Testis (tissue), 3 donors: ENCODE results near the gene HS2ST1. TPM values are rescaled to one million over a fixed set of nuclear protein-coding genes. Genes with fewer than 3 reads are reported as not detected.
"Not testable (repeated sequence)": the region's sequence is repeated elsewhere in the genome, so short reads cannot be mapped to it uniquely, and the experiment has no call there.

Experiments used
- DNase-seq: peaks from one replicate; pipeline ENCODE4 v3.0.0-alpha.2; 2019
- H3K27ac ChIP-seq, 2 donors: fragments of 200-600 bp; sonication (generic); one replicate each; pipeline ENCODE4 v1.5.1; 2019
- H3K27me3 ChIP-seq: fragments of 200-600 bp; sonication (generic); one replicate; pipeline ENCODE4 v1.5.1; 2019
- H3K36me3 ChIP-seq: fragments of 200-600 bp; sonication (generic); one replicate; pipeline ENCODE4 v1.5.1; 2017; ENCODE audit warnings: low read depth; ENCODE audit errors: missing control alignments
- H3K4me1 ChIP-seq: fragments of 200-600 bp; sonication (generic); one replicate; pipeline ENCODE4 v1.5.1; 2019
- H3K4me3 ChIP-seq, 2 donors: fragments of 200-600 bp; sonication (generic); one replicate each; pipeline ENCODE4 v1.5.1; 2017 to 2019
- H3K9me3 ChIP-seq: fragments of 200-600 bp; sonication (generic); one replicate; pipeline ENCODE4 v1.5.1; 2017
- CTCF ChIP-seq, 3 experiments: fragments of 450-650 bp in 2 of 3; fragments of 200-600 bp in 1 of 3; sonication (generic) in 1 of 3; IDR thresholded peaks; one replicate each; pipeline ENCODE4 v1.5.1; 2016 to 2019; ENCODE audit warnings: antibody characterized with exemption in 3 of 3, mild to moderate bottlenecking in 2 of 3, moderate library complexity in 1 of 3
- POLR2A ChIP-seq: fragments of 450-650 bp; IDR thresholded peaks from one replicate; pipeline ENCODE4 v1.6.1; 2017; ENCODE audit warnings: antibody characterized with exemption, mild to moderate bottlenecking, moderate library complexity
- WGBS, 2 donors: methylation state at CpG; one replicate each; pipeline ENCODE4 v1.1.5; 2018; 5-methylcytosine and 5-hydroxymethylcytosine counted together
- intact Hi-C: fragments of 100-400 bp; cut with DNase I; formaldehyde crosslinking; loops from one replicate; pipeline ENCODE4 v1.15.1; 2023; ENCODE audit warnings: low total_unique reads
- polyA plus RNA-seq: library from polyadenylated mRNA; stranded (reverse); fragments of 350-450 nt; fragmentation: Illumina TruSeq; extraction: RNeasy Lipid Tissue Mini Kit (QIAGEN cat#74804); gene quantifications from one replicate; pipeline ENCODE4 v1.2.3, GENCODE V29; 2014; ENCODE audit warnings: low read depth, low replicate concordance; ENCODE audit not compliant: insufficient read depth
- total RNA-seq, 2 donors: library from RNA; depleted of rRNA; stranded (reverse); fragments of >200 nt; gene quantifications; one replicate each; pipeline ENCODE4 v1.2.3, GENCODE V29; 2016

The HS2ST1 gene
- total and polyA plus RNA-seq, 3 donors from 2014 or later: 12.8 to 22.4 (median 21.1) TPM

GRCh38 chr1:86987446-86987845 lies 73.0 kb downstream of the HS2ST1 start:
- intact Hi-C loops: no loop called here
- Histone ChIP-seq H3K27me3 (no peaks in the 10 kb centered on the region), H3K4me1 (no peaks in the 10 kb centered on the region), H3K27ac (no peak overlapping the region), H3K9me3 (no peaks in the 10 kb centered on the region), H3K4me3 (no peak overlapping the region), H3K36me3 (no peaks in the 10 kb centered on the region)
- TF ChIP-seq CTCF (IDR thresholded peaks at IDR 0.05): no peak
- TF ChIP-seq POLR2A: no peak
- DNase-seq: no peak

GRCh38 chr1:86988835-86989234 lies 74.4 kb downstream of the HS2ST1 start:
- WGBS, 2 donors: 94 to 97% methylated on average over 7 of the region's 7 CpGs
- no peaks in the 10 kb centered on the region for H3K27me3 ChIP-seq
- no peaks in the 10 kb centered on the region for H3K36me3 ChIP-seq

GRCh38 chr1:86989690-86990089 lies 75.3 kb downstream of the HS2ST1 start:
- WGBS, 2 donors: 60 to 99% methylated on average over 3 of the region's 3 CpGs
- H3K9me3 ChIP-seq: not testable (repeated sequence)

More at GRCh38 chr1:86988835-86989234, 74.4 kb downstream of the HS2ST1 start:
- Histone ChIP-seq H3K4me1 (no peaks in the 10 kb centered on the region), H3K4me3 (no peak overlapping the region), H3K27ac (no peak overlapping the region), H3K9me3 (no peaks in the 10 kb centered on the region)
- DNase-seq: no peak
- intact Hi-C loops: no loop called here
- TF ChIP-seq CTCF (IDR thresholded peaks at IDR 0.05): no peak
- no peak for TF ChIP-seq POLR2A

GRCh38 chr1:86990826-86991225 lies 76.4 kb downstream of the HS2ST1 start:
- H3K4me1 ChIP-seq: no peaks in the 10 kb centered on the region
- H3K27me3 ChIP-seq: no peaks in the 10 kb centered on the region
- H3K36me3 ChIP-seq: no peaks in the 10 kb centered on the region
- 93 to 100% methylated on average over 2 of the region's 2 CpGs for WGBS, 2 donors
- no peak overlapping the region for H3K27ac ChIP-seq
- no peaks in the 10 kb centered on the region for H3K9me3 ChIP-seq
- DNase-seq: no peak
- intact Hi-C loops: no loop called here
- TF ChIP-seq CTCF (IDR thresholded peaks at IDR 0.05): no peak
- no peak for TF ChIP-seq POLR2A
- no peak overlapping the region for H3K4me3 ChIP-seq

More at GRCh38 chr1:86989690-86990089, 75.3 kb downstream of the HS2ST1 start:
- H3K4me1 ChIP-seq, H3K36me3 ChIP-seq, intact Hi-C loops, DNase-seq, H3K27ac ChIP-seq, H3K27me3 ChIP-seq, H3K4me3 ChIP-seq: not testable (repeated sequence)

- no peaks in the 10 kb centered on the region for H3K36me3 ChIP-seq
- intact Hi-C loops: no loop called here
Observed at GRCh38 chr1:86991549-86992186, 77.2 kb downstream of the HS2ST1 start.

More at GRCh38 chr1:86991549-86992186, 77.2 kb downstream of the HS2ST1 start:
- Histone ChIP-seq H3K9me3 (no peaks in the 10 kb centered on the region), H3K4me3 (no peak overlapping the region), H3K27me3 (no peaks in the 10 kb centered on the region), H3K27ac (no peak overlapping the region), H3K4me1 (no peaks in the 10 kb centered on the region)
- TF ChIP-seq POLR2A (no peak), CTCF (IDR thresholded peaks at IDR 0.05) (no peak)
- DNase-seq: no peak
- WGBS, 2 donors: 79 to 91% methylated on average over 6 of the region's 6 CpGs
